Keratinocyte (primary cell): ENCODE results near the gene TRA2A.

Experiments used
- EZH2 ChIP-seq: IDR thresholded peaks from one replicate; pipeline ENCODE4 v1.6.1; 2012; ENCODE audit warnings: inconsistent platforms, mild to moderate bottlenecking, low read length, moderate library complexity
- TF ChIP-seq, protein P1 (sequence below), 3 experiments: IDR thresholded peaks in 1 of 3; conservative IDR thresholded peaks in 1 of 3; optimal IDR thresholded peaks in 1 of 3; 2 replicates in 2 of 3; 3 replicates in 1 of 3; pipeline versions ENCODE3 to v1.5.1; 2011; ENCODE audit warnings: low read length in 3 of 3, mild to moderate bottlenecking in 3 of 3, moderate library complexity in 2 of 3, control low read depth in 1 of 3, inconsistent platforms in 1 of 3; ENCODE audit not compliant: insufficient read depth in 2 of 3; ENCODE audit errors: extremely low read depth in 1 of 3

DNA sequence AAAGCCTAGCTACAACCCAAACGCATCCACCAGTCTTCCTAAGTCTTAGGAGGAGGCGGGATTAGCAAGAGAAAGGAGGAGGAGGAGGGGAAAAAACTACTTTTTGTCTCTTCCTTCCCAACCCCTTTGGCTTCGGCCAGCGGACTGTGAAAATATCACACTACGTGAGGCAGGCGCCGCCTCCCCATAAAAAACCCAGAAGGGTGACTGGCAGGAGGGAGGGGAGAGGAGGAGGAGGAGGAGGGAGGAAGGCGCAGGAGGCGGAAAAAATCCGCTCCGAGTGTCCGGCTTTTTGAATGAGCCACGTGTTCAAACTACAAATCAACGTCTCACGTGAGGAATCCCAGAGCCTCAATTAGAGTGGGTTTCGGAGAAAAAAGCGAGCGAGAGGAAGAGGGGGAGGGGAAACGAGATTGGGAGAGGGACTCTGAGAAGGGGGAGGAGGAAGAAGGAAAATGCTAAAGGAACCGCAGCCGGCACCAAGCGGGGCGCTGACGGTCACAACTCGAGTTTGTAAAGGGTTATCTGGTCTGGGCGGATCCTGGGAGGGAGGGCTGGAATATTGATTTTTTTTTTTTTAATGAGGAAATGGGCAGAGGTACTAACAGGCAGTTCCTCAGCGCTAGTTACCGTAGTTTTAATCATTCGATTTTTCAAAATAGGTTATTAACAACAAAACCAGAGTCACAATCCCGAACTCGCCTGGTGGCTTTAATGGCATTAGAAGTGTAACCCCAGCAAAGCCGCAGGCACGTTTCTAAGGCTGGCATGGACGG, 61.3 kb downstream of the TRA2A start, which contains the start of gene IGF2BP3:
- TF ChIP-seq, protein P1, sequence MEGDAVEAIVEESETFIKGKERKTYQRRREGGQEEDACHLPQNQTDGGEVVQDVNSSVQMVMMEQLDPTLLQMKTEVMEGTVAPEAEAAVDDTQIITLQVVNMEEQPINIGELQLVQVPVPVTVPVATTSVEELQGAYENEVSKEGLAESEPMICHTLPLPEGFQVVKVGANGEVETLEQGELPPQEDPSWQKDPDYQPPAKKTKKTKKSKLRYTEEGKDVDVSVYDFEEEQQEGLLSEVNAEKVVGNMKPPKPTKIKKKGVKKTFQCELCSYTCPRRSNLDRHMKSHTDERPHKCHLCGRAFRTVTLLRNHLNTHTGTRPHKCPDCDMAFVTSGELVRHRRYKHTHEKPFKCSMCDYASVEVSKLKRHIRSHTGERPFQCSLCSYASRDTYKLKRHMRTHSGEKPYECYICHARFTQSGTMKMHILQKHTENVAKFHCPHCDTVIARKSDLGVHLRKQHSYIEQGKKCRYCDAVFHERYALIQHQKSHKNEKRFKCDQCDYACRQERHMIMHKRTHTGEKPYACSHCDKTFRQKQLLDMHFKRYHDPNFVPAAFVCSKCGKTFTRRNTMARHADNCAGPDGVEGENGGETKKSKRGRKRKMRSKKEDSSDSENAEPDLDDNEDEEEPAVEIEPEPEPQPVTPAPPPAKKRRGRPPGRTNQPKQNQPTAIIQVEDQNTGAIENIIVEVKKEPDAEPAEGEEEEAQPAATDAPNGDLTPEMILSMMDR (optimal IDR thresholded peaks at IDR 0.05 in 1 of 3, IDR thresholded peaks at IDR 0.05 in 1 of 3, conservative IDR thresholded peaks at IDR 0.05 in 1 of 3; ENCODE audit: extremely low read depth in 1 of 3, insufficient read depth in 2 of 3, low read length in 3 of 3): no peak
- TF ChIP-seq EZH2: peak; percentile 67
